Natural killer cell (primary cell): ENCODE results near the gene TMEM255A. TPM values are rescaled to one million over a fixed set of nuclear protein-coding genes. Genes with fewer than 3 reads are reported as not detected.

Source experiments
- ATAC-seq, 3 donors: fragments of 150-1000 bp in 2 of 3; fragments of 200-7000 bp in 1 of 3; cut with Tn5 transposase; 1 replicate in 1 of 3; 2 replicates in 2 of 3; pipeline ENCODE4 v1.10.0; 2021; ENCODE audit warnings: mild to moderate bottlenecking in 2 of 3, moderate library complexity in 2 of 3
- DNase-seq, 2 donors: peaks; one replicate each; pipeline versions ENCODE4 v3.0.0 to v3.0.0-alpha.2; 2013 to 2021; ENCODE audit warnings: mixed read lengths in 1 of 2
- H3K27ac ChIP-seq: one replicate; pipeline ENCODE4 v1.5.1; 2013; ENCODE audit warnings: mild to moderate bottlenecking, low read length
- H3K27me3 ChIP-seq: one replicate; pipeline ENCODE4 v1.6.1; 2013; ENCODE audit warnings: low read length; ENCODE audit not compliant: control insufficient read depth, insufficient read depth
- H3K36me3 ChIP-seq: one replicate; pipeline ENCODE4 v1.6.1; 2013; ENCODE audit warnings: low read length; ENCODE audit not compliant: control insufficient read depth, insufficient read depth
- H3K4me1 ChIP-seq: one replicate; pipeline ENCODE4 v1.6.1; 2013; ENCODE audit warnings: low read length; ENCODE audit not compliant: control insufficient read depth, insufficient read depth
- H3K4me3 ChIP-seq: one replicate; pipeline ENCODE4 v1.5.1; 2013; ENCODE audit warnings: low read length
- H3K9me3 ChIP-seq: one replicate; pipeline ENCODE4 v1.6.1; 2013; ENCODE audit warnings: low read length; ENCODE audit not compliant: control insufficient read depth, insufficient read depth
- H3K27ac Mint-ChIP-seq, 2 donors: one replicate each; pipeline ENCODE4 v1.8.0; 2022; ENCODE audit warnings: mild to moderate bottlenecking in 2 of 2, mixed read lengths in 2 of 2, moderate library complexity in 1 of 2
- H3K27me3 Mint-ChIP-seq, 2 donors: one replicate each; pipeline ENCODE4 v1.8.0; 2022; ENCODE audit warnings: low read depth in 2 of 2, mixed read lengths in 2 of 2
- H3K36me3 Mint-ChIP-seq: one replicate; pipeline ENCODE4 v1.8.0; 2022; ENCODE audit warnings: mixed read lengths
- H3K4me1 Mint-ChIP-seq, 2 donors: one replicate each; pipeline ENCODE4 v1.8.0; 2022; ENCODE audit warnings: mixed read lengths in 2 of 2
- H3K4me3 Mint-ChIP-seq: one replicate; pipeline ENCODE4 v1.8.0; 2022; ENCODE audit warnings: mild to moderate bottlenecking, moderate library complexity, mixed read lengths
- H3K9me3 Mint-ChIP-seq, 2 donors: one replicate each; pipeline ENCODE4 v1.8.0; 2022; ENCODE audit warnings: mixed read lengths in 2 of 2
- CTCF ChIP-seq: fragments of 200-600 bp; IDR thresholded peaks from one replicate; pipeline ENCODE4 v1.8.0; 2022; ENCODE audit warnings: antibody characterized with exemption
- WGBS: methylation state at CpG from one replicate; pipeline ENCODE4 v1.1.7; 2013; ENCODE audit warnings: missing lambda C conversion rate; ENCODE audit not compliant: insufficient coverage; 5-methylcytosine and 5-hydroxymethylcytosine counted together
- intact Hi-C: fragments of 100-400 bp; cut with micrococcal nuclease; formaldehyde crosslinking; loops from one replicate; pipeline ENCODE4 v1.14.2; 2022
- total RNA-seq, 4 donors: library from RNA; stranded (reverse); fragments of 120-200 nt in 1 of 4; gene quantifications; one replicate each; pipeline versions ENCODE4 v1.2.3 to v1.2.4, GENCODE V29; 2013 to 2022

Gene TMEM255A
- total RNA-seq, 3 donors from 2014 or later (not counting 1 experiment from before 2014, with no cell fraction given), result 0.66 to 1.5 (median 1.4) TPM

- Histone ChIP-seq H3K27ac (no peak overlapping the region), H3K27me3 (no peaks in the 10 kb centered on the region), H3K4me3 (no peak overlapping the region), H3K4me1 (peaks cover 28% of the 10 kb centered on the region), H3K36me3 (no peaks in the 10 kb centered on the region), H3K9me3 (no peaks in the 10 kb centered on the region)
- H3K27ac Mint-ChIP-seq, result no peak overlapping the region
- no peak for DNase-seq
- H3K9me3 Mint-ChIP-seq, result no peaks in the 10 kb centered on the region
- H3K27me3 Mint-ChIP-seq, result no peaks in the 10 kb centered on the region
- no CpG with 5 or more reads among the region's 1 CpG for WGBS
- TF ChIP-seq CTCF, result no peak
- no peak overlapping the region for H3K4me3 Mint-ChIP-seq
- no peak for ATAC-seq
- peaks cover 28 to 32% of the 10 kb centered on the region in 2 donors for H3K4me1 Mint-ChIP-seq
- intact Hi-C loops, result no loop called here
- H3K36me3 Mint-ChIP-seq, result no peaks in the 10 kb centered on the region
Measured at GRCh38 chrX:120297923-120298322, 13.3 kb downstream of the TMEM255A start.

- H3K36me3 ChIP-seq, result no peaks in the 10 kb centered on the region
- ATAC-seq, result peak in 1 of 3 donors; percentile 29
- Mint-ChIP-seq H3K36me3 (no peaks in the 10 kb centered on the region), H3K27ac (peak overlapping the region; percentile 40 to 75), H3K4me1 (peaks cover 7 to 11% of the 10 kb centered on the region in 2 donors), H3K9me3 (no peaks in the 10 kb centered on the region), H3K27me3 (no peaks in the 10 kb centered on the region), H3K4me3 (no peak overlapping the region)
- peaks cover 6% of the 10 kb centered on the region for H3K4me1 ChIP-seq
- H3K4me3 ChIP-seq, result no peak overlapping the region
- H3K27ac ChIP-seq, result no peak overlapping the region
- TF ChIP-seq CTCF, result no peak
- no peaks in the 10 kb centered on the region for H3K27me3 ChIP-seq
- H3K9me3 ChIP-seq, result no peaks in the 10 kb centered on the region
- intact Hi-C loops, result no loop called here
- no peak for DNase-seq
Measured at GRCh38 chrX:120294651-120295050, 16.6 kb downstream of the TMEM255A start.

GRCh38 chrX:120293015-120293414 is 18.2 kb downstream of the TMEM255A start:
- 89% methylated on average over 2 of the region's 2 CpGs for WGBS
- DNase-seq (no peak), ATAC-seq (no peak)
- TF ChIP-seq CTCF, result no peak
- H3K4me1 Mint-ChIP-seq, result peaks cover 5 to 7% of the 10 kb centered on the region in 2 donors
- no peak overlapping the region for H3K27ac Mint-ChIP-seq
- no peaks in the 10 kb centered on the region for H3K9me3 ChIP-seq
- H3K4me3 ChIP-seq, result no peak overlapping the region
- no peaks in the 10 kb centered on the region for H3K27me3 Mint-ChIP-seq
- H3K27ac ChIP-seq, result no peak overlapping the region
- H3K27me3 ChIP-seq, result no peaks in the 10 kb centered on the region
- H3K9me3 Mint-ChIP-seq, result no peaks in the 10 kb centered on the region
- no peak overlapping the region for H3K4me3 Mint-ChIP-seq
- intact Hi-C loops, result no loop called here
- no peaks in the 10 kb centered on the region for H3K36me3 ChIP-seq
- no peaks in the 10 kb centered on the region for H3K36me3 Mint-ChIP-seq
- H3K4me1 ChIP-seq, result peaks cover 6% of the 10 kb centered on the region

- ATAC-seq (no peak), DNase-seq (no peak)
- H3K36me3 Mint-ChIP-seq, result no peaks in the 10 kb centered on the region
- Histone ChIP-seq H3K4me1 (peaks cover 10% of the 10 kb centered on the region), H3K27ac (no peak overlapping the region), H3K9me3 (no peaks in the 10 kb centered on the region), H3K27me3 (no peaks in the 10 kb centered on the region), H3K4me3 (no peak overlapping the region), H3K36me3 (no peaks in the 10 kb centered on the region)
- no peaks in the 10 kb centered on the region for H3K9me3 Mint-ChIP-seq
- no peak overlapping the region for H3K4me3 Mint-ChIP-seq
- 86% methylated on average over 1 of the region's 6 CpGs for WGBS
- H3K4me1 Mint-ChIP-seq, result peaks cover 5 to 7% of the 10 kb centered on the region in 2 donors
- TF ChIP-seq CTCF, result no peak
- H3K27me3 Mint-ChIP-seq, result no peaks in the 10 kb centered on the region
- intact Hi-C loops, result no loop called here
- H3K27ac Mint-ChIP-seq, result no peak overlapping the region
Measured at GRCh38 chrX:120291211-120291610, 20.1 kb downstream of the TMEM255A start.
